ENCODE data around the gene ELFN1. TPM values are rescaled to one million over a fixed set of nuclear protein-coding genes. Genes with fewer than 3 reads are reported as not detected.
A peak's percentile ranks its signal among the peaks of the same experiment; 100 is the strongest.

The ELFN1 gene
- total RNA-seq, 3 donors from 2014 or later, result 0.26 to 0.44 (median 0.41) TPM

DNA sequence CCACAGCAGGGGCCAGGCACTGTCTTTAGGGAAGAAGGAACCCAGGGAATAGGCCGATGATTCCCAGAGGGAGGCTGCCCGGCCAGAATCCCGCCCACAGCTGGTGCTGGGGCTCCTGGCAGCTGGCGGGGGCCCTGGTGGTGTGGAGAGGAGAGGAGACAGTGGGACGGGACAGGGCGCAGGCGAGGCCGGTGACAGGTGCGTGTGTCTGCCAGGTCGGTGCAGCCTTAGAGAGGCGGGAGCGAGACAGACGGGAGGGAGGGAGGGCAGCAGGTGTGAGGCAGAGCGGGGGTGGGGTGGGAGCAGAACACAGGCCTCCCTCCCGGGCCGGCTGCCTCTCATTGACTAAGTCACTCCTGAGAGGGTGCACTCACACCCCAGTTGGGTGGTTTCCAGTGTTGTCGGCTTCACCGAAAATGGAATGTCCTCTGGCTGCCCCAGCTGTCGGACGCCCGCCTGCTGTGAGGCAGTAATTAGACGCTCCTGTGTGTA lies 55.2 kb downstream of the ELFN1 start:
- Histone ChIP-seq H3K4me3 (no peak overlapping the region), H3K36me3 (ENCODE audit: low read depth) (no peaks in the 10 kb centered on the region), H3K4me1 (ENCODE audit: low read depth) (no peaks in the 10 kb centered on the region), H3K9me3 (peaks cover 6% of the 10 kb centered on the region)
- TF ChIP-seq, protein P1, sequence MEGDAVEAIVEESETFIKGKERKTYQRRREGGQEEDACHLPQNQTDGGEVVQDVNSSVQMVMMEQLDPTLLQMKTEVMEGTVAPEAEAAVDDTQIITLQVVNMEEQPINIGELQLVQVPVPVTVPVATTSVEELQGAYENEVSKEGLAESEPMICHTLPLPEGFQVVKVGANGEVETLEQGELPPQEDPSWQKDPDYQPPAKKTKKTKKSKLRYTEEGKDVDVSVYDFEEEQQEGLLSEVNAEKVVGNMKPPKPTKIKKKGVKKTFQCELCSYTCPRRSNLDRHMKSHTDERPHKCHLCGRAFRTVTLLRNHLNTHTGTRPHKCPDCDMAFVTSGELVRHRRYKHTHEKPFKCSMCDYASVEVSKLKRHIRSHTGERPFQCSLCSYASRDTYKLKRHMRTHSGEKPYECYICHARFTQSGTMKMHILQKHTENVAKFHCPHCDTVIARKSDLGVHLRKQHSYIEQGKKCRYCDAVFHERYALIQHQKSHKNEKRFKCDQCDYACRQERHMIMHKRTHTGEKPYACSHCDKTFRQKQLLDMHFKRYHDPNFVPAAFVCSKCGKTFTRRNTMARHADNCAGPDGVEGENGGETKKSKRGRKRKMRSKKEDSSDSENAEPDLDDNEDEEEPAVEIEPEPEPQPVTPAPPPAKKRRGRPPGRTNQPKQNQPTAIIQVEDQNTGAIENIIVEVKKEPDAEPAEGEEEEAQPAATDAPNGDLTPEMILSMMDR (IDR thresholded peaks at IDR 0.05), result no peak
- intact Hi-C loops (cut with DNase I, micrococcal nuclease), result no loop called here
- peak; percentile 75 for ATAC-seq
- DNase-seq, result peak in 2 of 3 donors; percentile 12 to 60

DNA sequence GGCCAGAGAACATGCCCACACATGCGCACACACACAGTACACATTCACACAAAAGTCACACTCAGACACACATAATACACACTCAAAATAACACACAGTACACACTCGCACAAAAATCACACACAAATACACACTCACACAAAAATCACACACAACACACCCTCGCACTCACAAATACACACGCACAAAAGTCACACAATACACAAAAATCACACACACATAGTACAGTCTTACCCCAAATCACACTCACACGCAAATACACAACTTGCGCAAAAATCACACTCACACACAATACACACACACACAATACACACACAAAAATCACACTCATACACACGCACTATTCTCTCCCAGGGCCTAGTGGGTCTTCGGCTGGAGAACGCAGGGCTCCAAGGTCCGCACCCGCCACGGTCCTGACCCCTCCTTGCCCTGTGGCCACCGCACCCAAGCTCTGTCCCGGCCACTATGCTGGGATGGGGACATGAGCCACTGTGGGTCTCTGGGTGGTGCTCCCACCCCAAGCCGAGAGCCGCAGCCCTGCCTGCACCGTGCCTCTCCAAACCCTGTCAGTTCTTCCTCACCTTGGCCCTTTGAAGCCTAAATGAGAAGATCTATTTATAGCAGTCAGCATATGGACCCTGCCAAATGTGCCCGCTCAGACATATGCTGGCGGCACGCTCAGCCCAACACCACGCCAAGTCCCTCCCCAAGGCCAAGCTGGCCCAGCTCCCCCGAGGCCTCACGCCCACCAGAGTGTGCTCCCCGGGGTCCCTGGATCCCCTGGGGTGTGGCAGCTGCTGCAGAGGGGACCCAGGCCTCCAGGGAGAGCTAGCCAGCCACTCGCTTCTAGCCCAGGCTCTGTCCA lies 55.9 kb downstream of the ELFN1 start:
- Histone ChIP-seq H3K9me3 (peaks cover 6% of the 10 kb centered on the region), H3K4me3 (no peak overlapping the region), H3K4me1 (ENCODE audit: low read depth) (no peaks in the 10 kb centered on the region), H3K36me3 (ENCODE audit: low read depth) (no peaks in the 10 kb centered on the region)
- intact Hi-C loops (cut with DNase I, micrococcal nuclease), result no loop called here
- no peak for ATAC-seq
- TF ChIP-seq, protein P1 (IDR thresholded peaks at IDR 0.05), result no peak
- DNase-seq, result peak in 1 of 3 donors; percentile 30

DNA sequence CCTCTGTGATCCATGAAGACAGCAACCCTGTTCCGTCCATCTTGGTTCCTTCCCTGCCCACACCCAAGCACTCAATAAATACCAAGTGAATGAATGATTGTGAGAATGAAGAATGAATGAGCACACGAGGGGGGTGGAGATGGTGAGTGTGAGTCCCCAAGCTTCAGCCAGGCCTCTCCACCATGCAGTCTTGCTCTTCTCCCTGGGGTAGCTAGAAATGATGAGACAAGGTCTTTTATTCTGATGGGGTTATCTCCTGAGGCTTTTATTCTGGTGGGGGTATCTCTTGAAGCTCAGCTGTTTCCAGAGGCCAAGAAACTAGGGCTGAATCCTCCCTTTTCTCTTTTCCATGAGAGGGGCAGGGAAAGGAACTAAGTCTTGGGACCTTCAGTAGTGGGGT lies 57.0 kb downstream of the ELFN1 start:
- DNase-seq (no peak), ATAC-seq (no peak)
- H3K36me3 ChIP-seq (ENCODE audit: low read depth), result no peaks in the 10 kb centered on the region
- H3K4me1 ChIP-seq (ENCODE audit: low read depth), result no peaks in the 10 kb centered on the region
- H3K9me3 ChIP-seq, result peaks cover 6% of the 10 kb centered on the region
- no peak overlapping the region for H3K4me3 ChIP-seq
- intact Hi-C loops (cut with DNase I, micrococcal nuclease), result no loop called here
- TF ChIP-seq, protein P1 (IDR thresholded peaks at IDR 0.05), result no peak

DNA sequence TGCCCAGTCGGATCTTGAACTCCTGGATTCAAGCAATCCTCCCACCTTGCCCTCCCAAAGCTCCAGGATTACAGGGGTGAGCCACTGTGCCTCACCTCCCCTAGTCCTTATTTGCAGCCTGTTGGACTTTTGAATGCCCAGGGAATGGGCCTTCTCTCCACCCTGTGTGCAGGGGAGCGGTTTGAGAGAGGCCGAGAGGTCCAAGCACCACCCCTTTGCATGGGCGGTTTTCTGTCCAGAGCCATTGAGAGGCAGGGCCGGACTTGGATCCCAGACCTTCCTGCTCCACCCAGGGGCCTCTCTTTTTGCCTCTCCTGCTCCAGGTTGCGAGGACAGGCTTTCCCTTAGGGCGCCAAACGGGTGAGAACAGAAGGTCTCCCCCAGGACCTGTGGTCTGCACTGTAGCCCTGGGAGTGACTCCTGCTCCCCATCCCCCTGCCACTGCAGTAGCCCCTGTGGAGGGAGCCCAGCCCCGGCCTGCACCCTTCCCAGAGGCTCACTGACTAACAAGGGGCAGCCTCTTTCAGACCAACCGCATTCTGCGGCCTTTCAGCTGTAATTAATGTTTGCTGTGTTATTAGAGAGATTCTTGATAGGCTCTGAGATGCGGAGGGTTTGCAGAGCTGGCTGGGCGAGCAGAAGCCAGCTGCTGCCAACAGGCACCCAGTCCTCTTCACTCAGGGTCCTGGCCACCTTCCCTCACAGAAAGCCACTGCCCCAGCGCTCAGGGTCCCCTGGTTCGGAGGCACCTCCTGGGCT lies 57.9 kb downstream of the ELFN1 start:
- intact Hi-C loops (cut with DNase I, micrococcal nuclease), result no loop called here
- Histone ChIP-seq H3K36me3 (ENCODE audit: low read depth) (no peaks in the 10 kb centered on the region), H3K9me3 (peaks cover 6% of the 10 kb centered on the region), H3K4me3 (no peak overlapping the region), H3K4me1 (ENCODE audit: low read depth) (no peaks in the 10 kb centered on the region)
- DNase-seq (no peak), ATAC-seq (no peak)
- TF ChIP-seq, protein P1 (IDR thresholded peaks at IDR 0.05), result no peak

DNA sequence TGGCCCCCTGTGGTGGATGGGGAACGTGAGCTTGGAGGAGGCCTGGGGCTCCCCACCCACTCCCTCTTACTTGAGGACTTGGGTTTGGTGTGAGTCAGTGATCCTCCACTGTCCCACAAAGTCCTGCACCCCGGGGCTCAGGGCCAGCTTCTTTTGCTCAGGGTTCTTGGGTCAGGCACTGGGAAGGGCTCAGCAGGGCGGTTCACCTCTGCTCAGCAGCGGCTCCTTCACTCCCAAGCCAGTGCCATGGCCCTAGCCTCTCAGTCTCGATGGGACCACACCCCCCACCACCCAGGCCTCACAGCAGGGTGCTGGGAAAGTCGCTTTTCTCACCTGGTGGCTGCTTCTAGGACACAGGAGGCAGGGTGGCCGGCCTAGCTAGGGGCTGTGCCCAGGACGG lies 59.1 kb downstream of the ELFN1 start:
- DNase-seq (no peak), ATAC-seq (no peak)
- Histone ChIP-seq H3K9me3 (peaks cover 6% of the 10 kb centered on the region), H3K4me1 (ENCODE audit: low read depth) (no peaks in the 10 kb centered on the region), H3K4me3 (no peak overlapping the region), H3K36me3 (ENCODE audit: low read depth) (no peaks in the 10 kb centered on the region)
- TF ChIP-seq, protein P1 (IDR thresholded peaks at IDR 0.05), result no peak
- intact Hi-C loops (cut with DNase I, micrococcal nuclease), result no loop called here
